H1 (cell line): ENCODE results near the gene NME4. TPM values are rescaled to one million over a fixed set of nuclear protein-coding genes. Genes with fewer than 3 reads are reported as not detected.

Experiments
- BCL11A ChIP-seq, 2 experiments: IDR thresholded peaks; one replicate each; pipeline ENCODE4 v1.6.1; 2011; ENCODE audit warnings: low read depth in 2 of 2, low read length in 2 of 2, mild to moderate bottlenecking in 2 of 2
- HDAC6 ChIP-seq: IDR thresholded peaks from one replicate; pipeline ENCODE4 v1.7.1; 2012; ENCODE audit warnings: low read depth, mild to moderate bottlenecking, inconsistent platforms, low read length, moderate library complexity
- NRF1 ChIP-seq: IDR thresholded peaks from 2 replicates; pipeline ENCODE4 v1.6.1; 2011; ENCODE audit warnings: mild to moderate bottlenecking, low read depth, low read length, improper control_type of control experiment
- RBBP5 ChIP-seq: IDR thresholded peaks from 2 replicates; pipeline ENCODE4 v1.7.1; 2012; ENCODE audit warnings: low read depth, mild to moderate bottlenecking, inconsistent platforms, low read length, moderate library complexity, borderline replicate concordance
- SUZ12 ChIP-seq: fragments of 200-600 bp; sonication (generic); IDR thresholded peaks from 2 replicates; pipeline ENCODE4 v1.6.1; 2012; ENCODE audit warnings: mild to moderate bottlenecking, inconsistent platforms, low read length, moderate library complexity, mixed read lengths
- TAF7 ChIP-seq: optimal IDR thresholded peaks from 2 replicates; pipeline ENCODE3; 2011; ENCODE audit warnings: low read depth, mild to moderate bottlenecking, inconsistent platforms, low read length, moderate library complexity, borderline replicate concordance
- YY1 ChIP-seq: IDR thresholded peaks from 2 replicates; pipeline ENCODE4 v1.6.1; 2011; ENCODE audit warnings: low read depth, mild to moderate bottlenecking, low read length
- polyA plus RNA-seq, 7 experiments: library from polyadenylated mRNA; depleted of rRNA in 3 of 7; stranded (reverse) in 5 of 7; unstranded in 2 of 7; fragments of >200 nt in 5 of 7; fragments of 200-250 nt in 2 of 7; gene quantifications; 1 replicate in 5 of 7; 2 replicates in 1 of 7; 4 replicates in 1 of 7; pipeline versions ENCODE4 v1.2.1 to v1.2.3, GENCODE V29; 2011 to 2013; ENCODE audit warnings: missing spikeins in 2 of 7, mixed read lengths in 2 of 7
- total RNA-seq: library from RNA; stranded (reverse); fragmentation: NEBNext Ultra II Directional; extraction: Animal tissue kit (Norgen Biotek cat#: 25700); gene quantifications from 2 replicates; pipeline ENCODE4 v1.2.1, GENCODE V29; 2021
- TF ChIP-seq, protein P1 (sequence below): IDR thresholded peaks from 2 replicates; pipeline ENCODE4 v1.6.1; 2012; ENCODE audit warnings: inconsistent platforms

NME4 gene
- total and polyA plus RNA-seq, 2 of the 8 experiments (the other 6 are each of a cell fraction or from before 2014, with no cell fraction given), result 408 to 863 TPM

DNA sequence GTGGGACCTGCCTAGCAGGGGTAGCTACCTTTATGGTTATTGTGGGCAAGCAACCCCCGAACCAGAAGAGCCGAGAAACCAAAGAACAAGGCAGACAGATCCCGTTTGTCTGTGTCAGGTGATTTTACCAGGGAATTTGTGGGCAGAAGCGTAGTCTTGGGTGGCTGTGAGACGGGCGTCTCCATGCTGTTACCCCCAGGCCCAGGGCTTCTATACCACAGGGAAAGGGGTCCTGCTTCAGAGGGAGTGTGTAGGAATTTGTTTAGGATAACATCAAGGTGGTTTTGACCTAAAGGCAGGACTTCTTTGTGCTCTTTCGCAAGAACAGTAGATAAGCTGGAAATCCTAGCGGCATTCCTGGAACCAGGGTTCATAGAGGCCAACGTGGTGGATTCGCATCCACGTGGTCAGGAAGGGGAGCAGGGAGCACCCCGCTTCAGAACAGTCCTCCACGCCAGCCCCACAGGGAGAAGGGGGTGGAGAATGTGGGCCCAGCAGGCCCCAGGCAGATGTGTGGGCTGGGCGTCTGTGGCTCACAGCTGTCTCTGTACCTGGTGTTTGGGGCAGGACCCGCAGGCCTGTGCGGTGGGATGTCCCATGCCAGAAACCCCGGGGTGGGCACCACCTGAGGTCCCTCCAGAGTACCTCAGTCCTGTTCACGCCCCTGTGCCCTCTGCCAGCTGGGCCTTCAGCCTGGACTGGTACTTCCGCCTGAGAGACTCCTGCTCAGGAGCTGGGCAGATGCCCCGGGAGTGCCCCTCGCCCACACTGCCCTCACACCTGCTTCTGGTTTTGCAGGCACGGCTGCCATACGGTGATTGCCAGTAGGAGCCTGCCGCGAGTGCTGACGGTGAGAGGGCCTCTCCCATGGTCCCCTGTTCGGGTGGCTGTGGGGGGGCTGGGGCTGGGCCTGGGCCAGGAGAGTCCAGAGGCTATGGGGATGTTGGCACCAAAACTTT is 8.8 kb downstream of the NME4 start (continued):
- TF ChIP-seq SUZ12, result no peak
- TF ChIP-seq, protein P1, sequence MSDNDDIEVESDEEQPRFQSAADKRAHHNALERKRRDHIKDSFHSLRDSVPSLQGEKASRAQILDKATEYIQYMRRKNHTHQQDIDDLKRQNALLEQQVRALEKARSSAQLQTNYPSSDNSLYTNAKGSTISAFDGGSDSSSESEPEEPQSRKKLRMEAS, result no peak
- TF ChIP-seq HDAC6, result no peak
- no peak for TF ChIP-seq TAF7
- TF ChIP-seq YY1, result no peak
- no peak for TF ChIP-seq RBBP5
- no peak for TF ChIP-seq NRF1
- no peak for TF ChIP-seq BCL11A (IDR thresholded peaks at IDR 0.05; ENCODE audit: low read depth in 2 of 2, low read length in 2 of 2)
- TF ChIP-seq, all 59 proteins: peak for 0
